ENCODE data around the gene PDZRN3. TPM values are rescaled to one million over a fixed set of nuclear protein-coding genes. Genes with fewer than 3 reads are reported as not detected.

PDZRN3 gene
- total RNA-seq, 6 donors from 2014 or later: 7.0 to 50.3 (median 18.4) TPM

DNA sequence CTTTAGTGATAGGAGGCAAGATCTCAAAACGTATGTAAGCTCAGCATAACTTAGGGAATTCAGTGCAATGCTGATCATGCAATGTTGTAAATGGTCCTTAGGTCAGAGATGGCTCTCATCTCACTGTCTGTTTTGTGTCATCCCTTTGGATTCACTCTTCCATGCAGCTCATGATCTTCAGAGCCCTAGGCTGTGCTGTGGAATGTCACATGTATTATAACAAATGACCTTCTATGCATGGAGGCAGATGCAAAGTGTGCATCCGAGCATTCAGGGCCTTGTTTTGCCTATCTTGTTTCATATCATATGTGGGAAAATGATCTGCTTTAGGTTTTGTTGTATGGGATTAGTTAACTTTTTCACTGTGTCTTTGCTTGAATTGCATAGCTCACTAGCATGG, 40.5 kb upstream of the PDZRN3 start:
- no peak for TF ChIP-seq POLR2A (IDR thresholded peaks at IDR 0.05)
- no peak for TF ChIP-seq POLR2AphosphoS5 (IDR thresholded peaks at IDR 0.05)
- TF ChIP-seq, protein P1, sequence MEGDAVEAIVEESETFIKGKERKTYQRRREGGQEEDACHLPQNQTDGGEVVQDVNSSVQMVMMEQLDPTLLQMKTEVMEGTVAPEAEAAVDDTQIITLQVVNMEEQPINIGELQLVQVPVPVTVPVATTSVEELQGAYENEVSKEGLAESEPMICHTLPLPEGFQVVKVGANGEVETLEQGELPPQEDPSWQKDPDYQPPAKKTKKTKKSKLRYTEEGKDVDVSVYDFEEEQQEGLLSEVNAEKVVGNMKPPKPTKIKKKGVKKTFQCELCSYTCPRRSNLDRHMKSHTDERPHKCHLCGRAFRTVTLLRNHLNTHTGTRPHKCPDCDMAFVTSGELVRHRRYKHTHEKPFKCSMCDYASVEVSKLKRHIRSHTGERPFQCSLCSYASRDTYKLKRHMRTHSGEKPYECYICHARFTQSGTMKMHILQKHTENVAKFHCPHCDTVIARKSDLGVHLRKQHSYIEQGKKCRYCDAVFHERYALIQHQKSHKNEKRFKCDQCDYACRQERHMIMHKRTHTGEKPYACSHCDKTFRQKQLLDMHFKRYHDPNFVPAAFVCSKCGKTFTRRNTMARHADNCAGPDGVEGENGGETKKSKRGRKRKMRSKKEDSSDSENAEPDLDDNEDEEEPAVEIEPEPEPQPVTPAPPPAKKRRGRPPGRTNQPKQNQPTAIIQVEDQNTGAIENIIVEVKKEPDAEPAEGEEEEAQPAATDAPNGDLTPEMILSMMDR (IDR thresholded peaks at IDR 0.05): no peak
- no peak for TF ChIP-seq EP300 (IDR thresholded peaks at IDR 0.05)
- no peak overlapping the region for H3K4me3 ChIP-seq
- H3K36me3 ChIP-seq: no peaks in the 10 kb centered on the region
- H3K27ac ChIP-seq: no peak overlapping the region
- H3K9me3 ChIP-seq: no peaks in the 10 kb centered on the region
- no peak for DNase-seq
- H3K27me3 ChIP-seq: no peaks in the 10 kb centered on the region
- ATAC-seq (ENCODE audit: low FRiP score in 2 of 2): no peak
- H3K4me1 ChIP-seq: no peaks in the 10 kb centered on the region
- WGBS, 2 donors: 82 to 83% methylated on average over 2 of the region's 2 CpGs

DNA sequence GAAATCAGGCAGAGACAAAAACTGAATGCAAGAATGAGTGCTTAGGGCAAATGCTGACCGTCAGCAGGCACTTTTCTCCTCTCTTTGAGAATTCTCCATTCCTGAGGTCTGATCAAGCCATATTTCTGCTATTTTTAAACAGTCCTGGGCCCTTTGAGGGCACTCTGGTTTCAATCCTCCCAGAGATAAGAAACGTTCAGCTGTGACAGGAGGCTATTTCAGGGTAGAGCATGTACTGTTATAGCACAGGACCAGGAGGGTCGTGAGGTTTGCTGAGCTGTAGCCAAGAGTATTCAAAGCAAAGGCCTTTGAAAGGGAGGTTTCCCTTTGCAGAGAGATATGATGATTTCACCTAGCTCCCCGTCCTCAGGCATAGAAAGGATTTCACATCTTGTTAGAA, 39.6 kb upstream of the PDZRN3 start:
- Histone ChIP-seq H3K27ac (no peak overlapping the region), H3K4me3 (no peak overlapping the region), H3K9me3 (no peaks in the 10 kb centered on the region), H3K4me1 (no peaks in the 10 kb centered on the region), H3K36me3 (no peaks in the 10 kb centered on the region), H3K27me3 (no peaks in the 10 kb centered on the region)
- ATAC-seq (ENCODE audit: low FRiP score in 2 of 2) (no peak), DNase-seq (no peak)
- TF ChIP-seq POLR2A (IDR thresholded peaks at IDR 0.05) (no peak), POLR2AphosphoS5 (IDR thresholded peaks at IDR 0.05) (no peak)
- TF ChIP-seq, protein P1 (IDR thresholded peaks at IDR 0.05): no peak
- WGBS, 2 donors: 38 to 40% methylated on average over 4 of the region's 4 CpGs

DNA sequence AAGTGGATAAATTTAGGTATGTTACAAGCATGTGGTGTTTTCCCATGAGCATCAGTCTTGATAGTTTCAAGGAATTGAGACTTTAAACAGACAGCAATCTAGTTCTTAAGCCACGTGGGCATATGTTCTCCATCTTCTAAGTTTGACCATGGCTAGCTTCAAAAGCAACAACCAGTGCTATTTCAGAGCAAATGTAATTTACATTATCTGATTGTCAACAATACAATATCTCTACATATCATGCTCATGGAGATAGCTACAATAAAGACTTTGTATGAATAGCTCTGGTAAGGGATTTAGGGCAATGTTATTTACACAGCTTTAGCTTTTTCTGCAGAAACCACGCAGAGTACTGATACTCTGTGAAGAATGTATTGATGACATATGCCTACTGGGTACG, 38.8 kb upstream of the PDZRN3 start:
- WGBS, 2 donors: 68 to 72% methylated on average over 3 of the region's 3 CpGs
- H3K27me3 ChIP-seq: no peaks in the 10 kb centered on the region
- H3K36me3 ChIP-seq: no peaks in the 10 kb centered on the region
- TF ChIP-seq EP300 (IDR thresholded peaks at IDR 0.05) (no peak), POLR2A (IDR thresholded peaks at IDR 0.05) (no peak), POLR2AphosphoS5 (IDR thresholded peaks at IDR 0.05) (no peak)
- TF ChIP-seq, protein P1 (IDR thresholded peaks at IDR 0.05): no peak
- no peak for ATAC-seq (ENCODE audit: low FRiP score in 2 of 2)
- H3K4me1 ChIP-seq: no peaks in the 10 kb centered on the region
- H3K9me3 ChIP-seq: no peaks in the 10 kb centered on the region
- H3K27ac ChIP-seq: no peak overlapping the region
- H3K4me3 ChIP-seq: no peak overlapping the region
- DNase-seq: no peak

DNA sequence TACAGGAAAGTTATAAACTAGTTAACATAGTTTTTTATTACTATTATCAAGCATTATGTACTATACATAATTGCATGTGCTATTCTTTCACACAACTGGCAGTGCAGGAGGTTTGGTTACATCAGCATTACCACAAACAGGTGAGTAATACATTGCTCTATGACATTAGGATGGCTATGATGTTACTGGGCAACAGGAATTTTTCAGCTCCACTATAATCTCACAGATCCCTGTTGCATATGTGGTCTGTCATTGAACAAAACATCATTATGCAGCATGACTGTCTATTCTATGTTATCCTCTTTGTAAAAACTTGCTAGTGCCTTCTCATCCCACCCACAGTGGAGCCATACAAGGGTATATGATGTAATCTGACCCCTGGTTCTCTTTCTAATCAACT, 36.5 kb upstream of the PDZRN3 start:
- ATAC-seq (ENCODE audit: low FRiP score in 2 of 2) (no peak), DNase-seq (no peak)
- H3K27me3 ChIP-seq: no peaks in the 10 kb centered on the region
- no peak overlapping the region for H3K4me3 ChIP-seq
- TF ChIP-seq EP300 (IDR thresholded peaks at IDR 0.05): no peak
- no peaks in the 10 kb centered on the region for H3K4me1 ChIP-seq
- H3K36me3 ChIP-seq: no peaks in the 10 kb centered on the region
- no peaks in the 10 kb centered on the region for H3K9me3 ChIP-seq
- no peak overlapping the region for H3K27ac ChIP-seq

DNA sequence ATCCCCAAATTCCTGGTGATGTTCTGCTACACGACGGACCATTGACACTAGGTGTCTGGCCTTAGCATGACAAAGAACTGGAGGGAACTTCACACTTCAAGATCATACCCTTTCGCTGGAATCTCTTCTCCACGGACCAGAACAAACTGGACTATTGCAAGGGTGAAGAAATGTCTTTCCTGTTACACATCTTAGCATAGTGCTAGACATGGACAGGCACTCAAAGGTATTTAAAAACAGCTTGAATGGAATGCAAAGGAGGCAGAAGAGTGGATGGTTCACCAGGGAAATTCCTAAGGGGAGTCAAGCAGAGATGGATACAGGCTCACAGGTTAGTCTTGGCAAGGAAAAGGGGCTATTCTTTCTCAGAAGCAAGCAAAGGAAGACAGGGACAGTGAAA, 33.5 kb upstream of the PDZRN3 start:
- Histone ChIP-seq H3K4me1 (no peaks in the 10 kb centered on the region), H3K27ac (no peak overlapping the region)
- ATAC-seq (ENCODE audit: low FRiP score in 2 of 2): no peak

More for the DNA sequence above, 33.5 kb upstream of the PDZRN3 start:
- no peak for DNase-seq
- Histone ChIP-seq H3K9me3 (no peaks in the 10 kb centered on the region), H3K4me3 (no peak overlapping the region), H3K27me3 (no peaks in the 10 kb centered on the region), H3K36me3 (no peaks in the 10 kb centered on the region)
- no peak for TF ChIP-seq EP300 (IDR thresholded peaks at IDR 0.05)
- TF ChIP-seq POLR2AphosphoS5 (IDR thresholded peaks at IDR 0.05): no peak
- TF ChIP-seq, protein P1 (IDR thresholded peaks at IDR 0.05): no peak
- no peak for TF ChIP-seq POLR2A (IDR thresholded peaks at IDR 0.05)
- WGBS, 2 donors: 59 to 63% methylated on average over 4 of the region's 4 CpGs
